ENCODE data around the gene KRT20.

- TF ChIP-seq CTCF (IDR thresholded peaks at IDR 0.05; ENCODE audit: low read depth, low read length) (no peak), POLR2A (IDR thresholded peaks at IDR 0.05; ENCODE audit: extremely low read depth, insufficient read length) (no peak), MYC (IDR thresholded peaks at IDR 0.05; ENCODE audit: low read depth, low read length) (no peak)
Observed at GRCh38 chr17:40932608-40933007, 47.6 kb upstream of the KRT20 start.
